Measurements from ENCODE around the gene FBN2.

The FBN2 gene

GRCh38 chr5:128427921-128428320 lies 110.1 kb downstream of the FBN2 start:
- no CpG with 5 or more reads among the region's 1 CpG for WGBS, 2 donors (ENCODE audit: extremely low coverage in 2 of 2, insufficient read length in 2 of 2, insufficient replicate concordance in 1 of 2)
- Histone ChIP-seq H3K4ac (ENCODE audit: low read length) (no peak overlapping the region), H3K9ac (ENCODE audit: low read depth, low read length, poor library complexity) (no peak overlapping the region), H2AFZ (ENCODE audit: low read length) (no peak overlapping the region), H3K14ac (ENCODE audit: low read length) (no peak overlapping the region), H3K27ac (replicated peaks; ENCODE audit: low read length) (no peak overlapping the region), H4K8ac (ENCODE audit: low read depth, low read length) (no peak overlapping the region), H3K79me1 (ENCODE audit: low read depth, low read length) (no peaks in the 10 kb centered on the region), H3K9me3 (replicated peaks in 1 of 2; ENCODE audit: control insufficient read depth in 2 of 2, insufficient read depth in 1 of 2, low read depth in 1 of 2, low read length in 2 of 2) (peaks cover 0 to 2% of the 10 kb centered on the region in 2 donors), H3K27me3 (ENCODE audit: control insufficient read depth in 3 of 3, insufficient read depth in 3 of 3, low read depth in 1 of 3, low read length in 3 of 3) (no peaks in the 10 kb centered on the region), H2BK5ac (ENCODE audit: low read length) (no peak overlapping the region), H2AK5ac (ENCODE audit: low read depth, low read length) (no peak overlapping the region), H3K4me1 (ENCODE audit: control insufficient read depth in 2 of 2, insufficient read depth in 1 of 2, low read depth in 1 of 2, low read length in 2 of 2) (peaks cover 0 to 9% of the 10 kb centered on the region in 2 donors), H3K4me2 (ENCODE audit: insufficient read depth, low read length, poor library complexity, severe bottlenecking) (no peak overlapping the region), H2BK120ac (ENCODE audit: low read depth, low read length) (no peak overlapping the region), H2BK15ac (ENCODE audit: low read length) (no peak overlapping the region), H4K91ac (ENCODE audit: low read depth, low read length, poor library complexity) (no peak overlapping the region), H3K36me3 (replicated peaks in 1 of 2; ENCODE audit: control insufficient read depth in 2 of 2, insufficient read depth in 2 of 2, low read length in 2 of 2) (peaks cover 2 to 11% of the 10 kb centered on the region in 2 donors), H3K18ac (ENCODE audit: low read length) (no peak overlapping the region), H3K23ac (ENCODE audit: low read depth, low read length, poor library complexity) (no peak overlapping the region), H3K4me3 (ENCODE audit: low read length in 2 of 2) (no peak overlapping the region), H2BK12ac (ENCODE audit: low read length) (no peak overlapping the region)
- no peak for DNase-seq (ENCODE audit: low spot score)

- H3K27ac ChIP-seq (replicated peaks; ENCODE audit: low read length) = no peak overlapping the region
- no peak overlapping the region for H2BK5ac ChIP-seq (ENCODE audit: low read length)
- H3K4me3 ChIP-seq (ENCODE audit: low read length in 2 of 2) = no peak overlapping the region
- no peak overlapping the region for H3K4ac ChIP-seq (ENCODE audit: low read length)
- H3K4me2 ChIP-seq (ENCODE audit: insufficient read depth, low read length, poor library complexity, severe bottlenecking) = no peak overlapping the region
- no peak overlapping the region for H3K14ac ChIP-seq (ENCODE audit: low read length)
- H2AFZ ChIP-seq (ENCODE audit: low read length) = no peak overlapping the region
- no peak overlapping the region for H3K18ac ChIP-seq (ENCODE audit: low read length)
- DNase-seq (ENCODE audit: low spot score) = no peak
- peaks cover 4 to 11% of the 10 kb centered on the region in 2 donors for H3K36me3 ChIP-seq (replicated peaks in 1 of 2; ENCODE audit: control insufficient read depth in 2 of 2, insufficient read depth in 2 of 2, low read length in 2 of 2)
- H3K9ac ChIP-seq (ENCODE audit: low read depth, low read length, poor library complexity) = no peak overlapping the region
- H3K4me1 ChIP-seq (ENCODE audit: control insufficient read depth in 2 of 2, insufficient read depth in 1 of 2, low read depth in 1 of 2, low read length in 2 of 2) = peaks cover 0 to 9% of the 10 kb centered on the region in 2 donors
- no peak overlapping the region for H2BK12ac ChIP-seq (ENCODE audit: low read length)
- no peak overlapping the region for H2BK120ac ChIP-seq (ENCODE audit: low read depth, low read length)
- H2AK5ac ChIP-seq (ENCODE audit: low read depth, low read length) = no peak overlapping the region
- no peak overlapping the region for H2BK15ac ChIP-seq (ENCODE audit: low read length)
- WGBS, 2 donors (ENCODE audit: extremely low coverage in 2 of 2, insufficient read length in 2 of 2, insufficient replicate concordance in 1 of 2) = no CpG with 5 or more reads among the region's 5 CpGs
- peaks cover 4 to 7% of the 10 kb centered on the region in 2 donors for H3K9me3 ChIP-seq (replicated peaks in 1 of 2; ENCODE audit: control insufficient read depth in 2 of 2, insufficient read depth in 1 of 2, low read depth in 1 of 2, low read length in 2 of 2)
- H3K79me1 ChIP-seq (ENCODE audit: low read depth, low read length) = no peaks in the 10 kb centered on the region
- H4K8ac ChIP-seq (ENCODE audit: low read depth, low read length) = no peak overlapping the region
- no peaks in the 10 kb centered on the region for H3K27me3 ChIP-seq (ENCODE audit: control insufficient read depth in 3 of 3, insufficient read depth in 3 of 3, low read depth in 1 of 3, low read length in 3 of 3)
- H3K23ac ChIP-seq (ENCODE audit: low read depth, low read length, poor library complexity) = no peak overlapping the region
- H4K91ac ChIP-seq (ENCODE audit: low read depth, low read length, poor library complexity) = no peak overlapping the region
Observed at GRCh38 chr5:128426090-128426534, 111.9 kb downstream of the FBN2 start.

- no peak overlapping the region for H2BK15ac ChIP-seq (ENCODE audit: low read length)
- H3K4me2 ChIP-seq (ENCODE audit: insufficient read depth, low read length, poor library complexity, severe bottlenecking) = peak overlapping the region; percentile 11
- H3K36me3 ChIP-seq (replicated peaks in 1 of 2; ENCODE audit: control insufficient read depth in 2 of 2, insufficient read depth in 2 of 2, low read length in 2 of 2) = peaks cover 4 to 15% of the 10 kb centered on the region in 2 donors
- H3K14ac ChIP-seq (ENCODE audit: low read length) = no peak overlapping the region
- no peak overlapping the region for H2AK5ac ChIP-seq (ENCODE audit: low read depth, low read length)
- peaks cover 5 to 7% of the 10 kb centered on the region in 2 donors for H3K9me3 ChIP-seq (replicated peaks in 1 of 2; ENCODE audit: control insufficient read depth in 2 of 2, insufficient read depth in 1 of 2, low read depth in 1 of 2, low read length in 2 of 2)
- H3K23ac ChIP-seq (ENCODE audit: low read depth, low read length, poor library complexity) = no peak overlapping the region
- no peak overlapping the region for H3K4ac ChIP-seq (ENCODE audit: low read length)
- no peaks in the 10 kb centered on the region for H3K27me3 ChIP-seq (ENCODE audit: control insufficient read depth in 3 of 3, insufficient read depth in 3 of 3, low read depth in 1 of 3, low read length in 3 of 3)
- H3K27ac ChIP-seq (replicated peaks; ENCODE audit: low read length) = peak overlapping the region; percentile 63
- H2BK5ac ChIP-seq (ENCODE audit: low read length) = no peak overlapping the region
- H3K9ac ChIP-seq (ENCODE audit: low read depth, low read length, poor library complexity) = no peak overlapping the region
- H2BK120ac ChIP-seq (ENCODE audit: low read depth, low read length) = no peak overlapping the region
- no peak overlapping the region for H3K18ac ChIP-seq (ENCODE audit: low read length)
- no peak overlapping the region for H3K4me3 ChIP-seq (ENCODE audit: low read length in 2 of 2)
- no peak overlapping the region for H2BK12ac ChIP-seq (ENCODE audit: low read length)
- H4K91ac ChIP-seq (ENCODE audit: low read depth, low read length, poor library complexity) = no peak overlapping the region
- no peak overlapping the region for H2AFZ ChIP-seq (ENCODE audit: low read length)
- peaks cover 0 to 9% of the 10 kb centered on the region in 2 donors for H3K4me1 ChIP-seq (ENCODE audit: control insufficient read depth in 2 of 2, insufficient read depth in 1 of 2, low read depth in 1 of 2, low read length in 2 of 2)
- H4K8ac ChIP-seq (ENCODE audit: low read depth, low read length) = no peak overlapping the region
- H3K79me1 ChIP-seq (ENCODE audit: low read depth, low read length) = no peaks in the 10 kb centered on the region
- DNase-seq (ENCODE audit: low spot score) = no peak
Observed at GRCh38 chr5:128424646-128425045, 113.4 kb downstream of the FBN2 start.

GRCh38 chr5:128422612-128423011 lies 115.4 kb downstream of the FBN2 start:
- H3K23ac ChIP-seq (ENCODE audit: low read depth, low read length, poor library complexity) = no peak overlapping the region
- no peak overlapping the region for H3K4me2 ChIP-seq (ENCODE audit: insufficient read depth, low read length, poor library complexity, severe bottlenecking)
- no peak overlapping the region for H2BK120ac ChIP-seq (ENCODE audit: low read depth, low read length)
- H3K18ac ChIP-seq (ENCODE audit: low read length) = no peak overlapping the region
- no peak for DNase-seq (ENCODE audit: low spot score)
- H3K14ac ChIP-seq (ENCODE audit: low read length) = no peak overlapping the region
- H4K8ac ChIP-seq (ENCODE audit: low read depth, low read length) = no peak overlapping the region
- no peaks in the 10 kb centered on the region for H3K79me1 ChIP-seq (ENCODE audit: low read depth, low read length)
- peaks cover 3 to 15% of the 10 kb centered on the region in 2 donors for H3K36me3 ChIP-seq (replicated peaks in 1 of 2; ENCODE audit: control insufficient read depth in 2 of 2, insufficient read depth in 2 of 2, low read length in 2 of 2)
- peaks cover 0 to 9% of the 10 kb centered on the region in 2 donors for H3K4me1 ChIP-seq (ENCODE audit: control insufficient read depth in 2 of 2, insufficient read depth in 1 of 2, low read depth in 1 of 2, low read length in 2 of 2)
- H2BK15ac ChIP-seq (ENCODE audit: low read length) = no peak overlapping the region
- no peak overlapping the region for H2BK12ac ChIP-seq (ENCODE audit: low read length)
- peaks cover 4 to 7% of the 10 kb centered on the region in 2 donors for H3K9me3 ChIP-seq (replicated peaks in 1 of 2; ENCODE audit: control insufficient read depth in 2 of 2, insufficient read depth in 1 of 2, low read depth in 1 of 2, low read length in 2 of 2)
- H3K9ac ChIP-seq (ENCODE audit: low read depth, low read length, poor library complexity) = no peak overlapping the region
- no peak overlapping the region for H2AFZ ChIP-seq (ENCODE audit: low read length)
- H3K4ac ChIP-seq (ENCODE audit: low read length) = no peak overlapping the region
- H2BK5ac ChIP-seq (ENCODE audit: low read length) = no peak overlapping the region
- H4K91ac ChIP-seq (ENCODE audit: low read depth, low read length, poor library complexity) = no peak overlapping the region
- H3K4me3 ChIP-seq (ENCODE audit: low read length in 2 of 2) = no peak overlapping the region
- no peak overlapping the region for H3K27ac ChIP-seq (replicated peaks; ENCODE audit: low read length)
- H2AK5ac ChIP-seq (ENCODE audit: low read depth, low read length) = no peak overlapping the region
- H3K27me3 ChIP-seq (ENCODE audit: control insufficient read depth in 3 of 3, insufficient read depth in 3 of 3, low read depth in 1 of 3, low read length in 3 of 3) = no peaks in the 10 kb centered on the region

All from neuronal stem cell (in vitro differentiated cells).